ENCODE results near the gene SYNRG. TPM values are rescaled to one million over a fixed set of nuclear protein-coding genes. Genes with fewer than 3 reads are reported as not detected.
A peak's percentile ranks its signal among the peaks of the same experiment; 100 is the strongest.
"Not testable (repeated sequence)": the region's sequence is repeated elsewhere in the genome, so short reads cannot be mapped to it uniquely, and the experiment has no call there.

SYNRG gene
- total and polyA plus RNA-seq, 5 experiments from 2014 or later: 71.8 to 149 (median 91.8) TPM

DNA sequence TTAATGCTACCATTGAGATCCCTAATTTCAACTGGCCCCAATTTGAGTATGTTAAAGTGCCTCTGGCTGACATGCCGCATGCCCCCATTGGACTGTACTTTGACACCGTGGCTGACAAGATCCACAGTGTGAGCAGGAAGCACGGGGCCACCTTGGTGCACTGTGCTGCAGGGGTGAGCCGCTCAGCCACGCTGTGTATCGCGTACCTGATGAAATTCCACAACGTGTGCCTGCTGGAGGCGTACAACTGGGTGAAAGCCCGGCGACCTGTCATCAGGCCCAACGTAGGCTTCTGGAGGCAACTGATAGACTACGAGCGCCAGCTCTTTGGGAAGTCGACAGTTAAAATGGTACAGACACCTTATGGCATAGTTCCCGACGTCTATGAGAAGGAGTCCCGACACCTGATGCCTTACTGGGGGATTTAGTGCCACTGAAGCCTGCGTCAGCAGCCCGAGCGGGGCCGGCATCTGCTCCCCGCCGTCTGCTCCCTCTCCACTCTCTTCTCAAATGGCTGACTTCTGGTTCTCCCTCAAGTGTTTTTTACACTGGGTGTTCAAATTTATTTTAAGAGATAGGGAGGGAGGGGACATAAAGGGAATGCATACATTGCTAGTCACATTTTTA lies 96.7 kb downstream of the SYNRG start:
- Mint-ChIP-seq H3K27ac (peak overlapping the region in 4 of 10 donors; percentile 2 to 79 (median 54)), H3K4me3 (no peak overlapping the region), H3K36me3 (peaks cover 0 to 58% (median under 1%) of the 10 kb centered on the region in 3 donors), H3K4me1 (peaks cover 8 to 17% (median 13%) of the 10 kb centered on the region in 4 donors), H3K27me3 (no peaks in the 10 kb centered on the region), H3K9me3 (no peaks in the 10 kb centered on the region)
- no peak for DNase-seq
- POLR2A ChIA-PET: no interaction called here
- no peak for ATAC-seq

GRCh38 chr17:37511642-37512041 lies 97.6 kb downstream of the SYNRG start:
- Mint-ChIP-seq H3K36me3 (peaks cover 0 to 49% (median 0%) of the 10 kb centered on the region in 3 donors), H3K4me1 (peaks cover 9 to 20% (median 13%) of the 10 kb centered on the region in 4 donors)
- H3K9me3 Mint-ChIP-seq, H3K4me3 Mint-ChIP-seq, ATAC-seq, DNase-seq, H3K27ac Mint-ChIP-seq, H3K27me3 Mint-ChIP-seq: not testable (repeated sequence)
- POLR2A ChIA-PET: interaction anchor here (0.6 kb wide), 1 partner anchor 30 kb away, joined by 3 read pairs; no protein-coding TSS in a partner anchor

DNA sequence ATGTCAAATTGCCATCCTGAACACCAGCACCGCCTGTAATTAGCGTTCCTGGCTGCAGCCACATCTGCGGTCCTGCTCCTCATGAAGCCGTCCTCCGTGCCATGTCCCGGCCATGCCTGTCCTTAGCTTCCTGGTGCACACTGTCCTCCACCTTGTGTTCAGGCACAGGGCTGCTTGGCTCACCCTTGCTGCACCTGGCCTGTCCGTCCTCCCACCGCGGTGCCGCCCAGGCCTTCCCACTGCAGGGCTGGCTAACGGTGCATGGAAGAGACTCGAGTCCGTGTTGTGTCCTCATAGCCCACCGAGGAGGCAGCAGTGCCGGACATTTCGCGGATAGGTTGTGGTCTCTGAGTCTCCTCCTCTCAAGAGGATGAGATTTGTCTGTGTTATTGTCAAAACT lies 99.2 kb downstream of the SYNRG start:
- Mint-ChIP-seq H3K4me3 (no peak overlapping the region), H3K27me3 (no peaks in the 10 kb centered on the region), H3K4me1 (peaks cover 10 to 29% (median 15%) of the 10 kb centered on the region in 4 donors), H3K9me3 (no peaks in the 10 kb centered on the region), H3K27ac (peak overlapping the region in 5 of 10 donors; percentile 29 to 90 (median 81)), H3K36me3 (peaks cover 0 to 34% (median 0%) of the 10 kb centered on the region in 3 donors)
- POLR2A ChIA-PET: no interaction called here
- ATAC-seq (no peak), DNase-seq (no peak)

DNA sequence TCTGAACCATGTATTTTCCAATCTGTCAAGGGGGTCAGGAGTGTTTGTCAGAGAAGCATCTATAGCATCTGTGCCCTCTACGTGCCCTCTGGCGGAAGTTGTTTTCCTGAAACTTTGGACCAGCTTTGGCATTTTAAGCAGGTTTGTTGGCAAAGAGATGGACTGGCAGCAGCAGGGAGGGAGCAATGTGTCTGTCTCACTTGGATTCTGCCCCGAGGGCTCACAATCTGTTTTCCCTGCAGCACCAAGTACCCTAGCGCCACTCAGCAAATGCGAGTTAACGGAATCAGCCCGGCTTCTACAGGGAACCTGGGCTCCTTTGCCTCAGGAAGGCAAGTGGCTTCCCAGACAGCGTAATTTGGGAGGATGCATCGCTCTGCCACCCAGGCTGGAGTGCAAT lies 102.1 kb downstream of the SYNRG start:
- Mint-ChIP-seq H3K27me3 (no peaks in the 10 kb centered on the region), H3K27ac (peak overlapping the region in 4 of 10 donors; percentile 7 to 57 (median 36)), H3K36me3 (peaks cover 0 to 10% (median 0%) of the 10 kb centered on the region in 3 donors), H3K9me3 (no peaks in the 10 kb centered on the region), H3K4me3 (no peak overlapping the region), H3K4me1 (peaks cover 10 to 41% (median 15%) of the 10 kb centered on the region in 4 donors)
- POLR2A ChIA-PET: no interaction called here
- ATAC-seq (no peak), DNase-seq (no peak)

GRCh38 chr17:37506678-37507077 lies 102.5 kb downstream of the SYNRG start:
- Mint-ChIP-seq H3K36me3 (peaks cover 0 to 7% (median 0%) of the 10 kb centered on the region in 3 donors), H3K4me1 (peaks cover 10 to 41% (median 15%) of the 10 kb centered on the region in 4 donors), H3K27ac (peak overlapping the region in 5 of 10 donors; percentile 16 to 74 (median 57)), H3K27me3 (no peaks in the 10 kb centered on the region), H3K9me3 (no peaks in the 10 kb centered on the region), H3K4me3 (no peak overlapping the region)
- ATAC-seq (peak; percentile 60 to 70), DNase-seq (no peak)
- POLR2A ChIA-PET: no interaction called here

- H3K27ac Mint-ChIP-seq: no peak overlapping the region
- no peaks in the 10 kb centered on the region for H3K36me3 Mint-ChIP-seq
- no peaks in the 10 kb centered on the region for H3K9me3 Mint-ChIP-seq
- peaks cover 6 to 32% (median 10%) of the 10 kb centered on the region in 4 donors for H3K4me1 Mint-ChIP-seq
- DNase-seq: no peak
- no peak for ATAC-seq
- no peaks in the 10 kb centered on the region for H3K27me3 Mint-ChIP-seq
- POLR2A ChIA-PET: no interaction called here
- H3K4me3 Mint-ChIP-seq: no peak overlapping the region
These were observed 103.9 kb downstream of the SYNRG start for GRCh38 chr17:37505333-37505732.

DNA sequence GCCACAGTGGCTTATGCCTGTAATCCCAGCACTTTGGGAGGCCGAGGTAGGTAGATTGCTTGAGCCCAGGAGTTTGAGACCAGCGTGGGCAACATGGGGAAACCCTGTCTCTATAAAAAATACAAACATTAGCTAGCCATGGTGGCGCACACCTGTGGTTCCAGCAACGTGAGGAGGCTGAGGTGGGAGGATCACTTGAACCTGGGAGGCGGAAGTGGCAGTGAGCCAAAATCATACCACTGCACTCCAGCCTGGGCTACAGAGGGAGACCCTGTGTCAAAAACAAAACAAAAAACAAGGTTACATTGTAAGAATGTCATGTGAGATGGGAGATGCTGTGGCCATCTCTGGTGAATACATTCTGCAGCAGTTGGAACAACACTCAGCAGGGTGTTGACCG lies 106.1 kb downstream of the SYNRG start:
- peaks cover 0 to 24% (median 4%) of the 10 kb centered on the region in 4 donors for H3K4me1 Mint-ChIP-seq
- no peak for DNase-seq
- no peak for ATAC-seq
- no peaks in the 10 kb centered on the region for H3K9me3 Mint-ChIP-seq
- H3K36me3 Mint-ChIP-seq: no peaks in the 10 kb centered on the region
- H3K27ac Mint-ChIP-seq: peak overlapping the region in 2 of 10 donors; percentile 37 to 77
- POLR2A ChIA-PET: no interaction called here
- no peak overlapping the region for H3K4me3 Mint-ChIP-seq
- no peaks in the 10 kb centered on the region for H3K27me3 Mint-ChIP-seq

GRCh38 chr17:37502009-37502936 lies 106.9 kb downstream of the SYNRG start:
- H3K4me3 Mint-ChIP-seq: no peak overlapping the region
- ATAC-seq (no peak), DNase-seq (no peak)
- no peaks in the 10 kb centered on the region for H3K36me3 Mint-ChIP-seq
- no peaks in the 10 kb centered on the region for H3K9me3 Mint-ChIP-seq
- H3K27me3 Mint-ChIP-seq: no peaks in the 10 kb centered on the region
- POLR2A ChIA-PET: no interaction called here
- H3K27ac Mint-ChIP-seq: peak overlapping the region in 1 of 10 donors; percentile 11
- peaks cover 0 to 24% (median 4%) of the 10 kb centered on the region in 4 donors for H3K4me1 Mint-ChIP-seq

GRCh38 chr17:37500378-37500777 lies 108.8 kb downstream of the SYNRG start:
- Mint-ChIP-seq H3K4me1 (peaks cover 0 to 14% (median 0%) of the 10 kb centered on the region in 4 donors), H3K27me3 (no peaks in the 10 kb centered on the region), H3K27ac (no peak overlapping the region), H3K9me3 (no peaks in the 10 kb centered on the region), H3K36me3 (no peaks in the 10 kb centered on the region), H3K4me3 (no peak overlapping the region)
- POLR2A ChIA-PET: no interaction called here
- ATAC-seq: no peak
- DNase-seq: no peak

- Mint-ChIP-seq H3K4me1 (peaks cover 13 to 27% (median 19%) of the 10 kb centered on the region in 4 donors), H3K27ac (no peak overlapping the region), H3K27me3 (no peaks in the 10 kb centered on the region), H3K9me3 (no peaks in the 10 kb centered on the region), H3K4me3 (no peak overlapping the region), H3K36me3 (no peaks in the 10 kb centered on the region)
- POLR2A ChIA-PET: no interaction called here
- DNase-seq (no peak), ATAC-seq (no peak)
These were observed 114.2 kb downstream of the SYNRG start for GRCh38 chr17:37494971-37495370.

DNA sequence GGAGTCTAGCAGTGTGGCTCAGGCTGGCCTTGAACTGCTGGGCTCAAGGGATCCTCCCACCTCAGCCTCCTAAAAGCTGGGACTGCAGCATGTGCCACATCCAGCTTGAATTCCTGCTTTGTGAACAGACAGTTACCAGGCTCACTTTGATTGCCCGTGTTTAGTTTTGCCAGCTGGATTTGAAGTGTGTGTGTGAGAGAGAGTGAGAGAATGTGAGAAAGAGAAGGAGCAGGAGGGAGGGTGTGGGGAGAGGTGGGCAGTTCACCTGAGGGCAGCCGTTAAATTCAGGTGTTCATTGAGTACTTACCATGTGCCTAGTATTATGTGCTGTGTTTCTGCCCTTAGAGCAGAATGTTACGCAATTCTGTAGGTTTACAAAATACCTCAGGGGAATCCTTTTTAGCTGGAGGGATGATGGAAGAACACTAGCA lies 114.8 kb downstream of the SYNRG start:
- H3K27me3 Mint-ChIP-seq: no peaks in the 10 kb centered on the region
- POLR2A ChIA-PET: no interaction called here
- DNase-seq: no peak
- no peaks in the 10 kb centered on the region for H3K36me3 Mint-ChIP-seq
- peak overlapping the region in 1 of 10 donors; percentile 1 for H3K4me3 Mint-ChIP-seq
- no peaks in the 10 kb centered on the region for H3K9me3 Mint-ChIP-seq
- H3K4me1 Mint-ChIP-seq: peaks cover 13 to 27% (median 19%) of the 10 kb centered on the region in 4 donors
- no peak overlapping the region for H3K27ac Mint-ChIP-seq
- no peak for ATAC-seq

- DNase-seq (no peak), ATAC-seq (no peak)
- Mint-ChIP-seq H3K4me1 (peaks cover 13 to 33% (median 23%) of the 10 kb centered on the region in 4 donors), H3K4me3 (no peak overlapping the region), H3K27me3 (no peaks in the 10 kb centered on the region), H3K27ac (no peak overlapping the region), H3K36me3 (no peaks in the 10 kb centered on the region), H3K9me3 (no peaks in the 10 kb centered on the region)
- POLR2A ChIA-PET: interaction anchor here (0.8 kb wide), 1 partner anchor 18 kb away, joined by 3 read pairs; no protein-coding TSS in a partner anchor
These were observed 115.8 kb downstream of the SYNRG start for GRCh38 chr17:37493249-37494027.
